T-helper 17 cell (primary cell): ENCODE measurements around the gene RASSF3. TPM values are rescaled to one million over a fixed set of nuclear protein-coding genes. Genes with fewer than 3 reads are reported as not detected.

Experiments used
- ATAC-seq: fragments of 150-1000 bp; cut with Tn5 transposase; 2 replicates; pipeline ENCODE4 v1.10.0; 2021; ENCODE audit warnings: mild to moderate bottlenecking, moderate library complexity
- DNase-seq, 3 donors: peaks; one replicate each; pipeline versions ENCODE4 v3.0.0 to v3.0.0-alpha.2; 2020 to 2021
- H3K9me3 ChIP-seq: one replicate; pipeline ENCODE4 v1.7.0; 2013; ENCODE audit warnings: low read length, mild to moderate bottlenecking; ENCODE audit not compliant: control insufficient read depth, poor library complexity, severe bottlenecking
- H3K27ac Mint-ChIP-seq: one replicate; pipeline ENCODE4 v1.8.0; 2022; ENCODE audit warnings: mild to moderate bottlenecking, moderate library complexity, mixed read lengths
- H3K27me3 Mint-ChIP-seq: one replicate; pipeline ENCODE4 v1.8.0; 2022; ENCODE audit warnings: mixed read lengths
- H3K36me3 Mint-ChIP-seq: one replicate; pipeline ENCODE4 v1.8.0; 2022; ENCODE audit warnings: low read depth, mixed read lengths
- H3K4me1 Mint-ChIP-seq: one replicate; pipeline ENCODE4 v1.8.0; 2022; ENCODE audit warnings: mild to moderate bottlenecking, mixed read lengths
- H3K4me3 Mint-ChIP-seq: one replicate; pipeline ENCODE4 v1.8.0; 2022; ENCODE audit warnings: mild to moderate bottlenecking, moderate library complexity, mixed read lengths
- total RNA-seq, 4 donors: library from RNA in 2 of 4; stranded (reverse) in 2 of 4; gene quantifications; one replicate each; pipeline ENCODE4 v1.2.3 and lab custom pipeline; 2022 to 2026

Gene RASSF3
- total RNA-seq, 2 donors from 2014 or later: 114 to 116 TPM

DNA sequence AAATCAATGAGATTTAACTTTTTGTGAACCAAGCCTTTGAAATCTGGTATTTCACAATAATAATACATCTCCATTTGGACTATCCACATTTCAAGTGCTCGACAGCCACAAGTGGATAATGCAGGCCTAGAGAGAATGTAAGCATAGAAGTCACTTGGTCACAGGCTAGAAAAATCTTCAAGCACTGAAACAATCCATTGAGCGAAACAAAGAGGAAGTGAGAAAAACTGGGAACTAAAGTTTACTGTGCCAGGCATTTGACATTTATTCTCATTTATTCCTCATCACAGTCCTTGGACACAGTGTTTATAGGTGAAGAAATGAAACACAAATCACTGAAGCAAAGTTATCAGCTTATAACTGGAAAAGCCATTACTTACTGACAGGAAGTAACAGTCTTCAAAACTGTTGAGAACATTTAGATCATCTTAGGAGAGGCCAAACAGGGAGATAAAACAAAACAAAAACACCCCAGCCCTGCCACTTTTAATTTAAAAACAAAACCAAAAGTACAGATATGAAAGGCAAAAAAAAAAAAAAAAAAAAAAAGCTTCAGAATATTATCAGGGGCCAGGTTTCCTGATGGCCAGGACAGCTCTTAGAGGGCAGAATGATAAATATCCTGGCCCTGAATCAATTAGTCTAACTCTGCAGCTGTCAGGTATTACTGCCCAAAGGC lies 119.8 kb downstream of the RASSF3 start:
- DNase-seq (no peak), ATAC-seq (peak; percentile 33)
- no peaks in the 10 kb centered on the region for H3K9me3 ChIP-seq
- H3K4me3 Mint-ChIP-seq: peak overlapping the region; percentile 28
- peaks cover 3% of the 10 kb centered on the region for H3K36me3 Mint-ChIP-seq
- H3K27ac Mint-ChIP-seq: peak overlapping the region; percentile 90
- H3K27me3 Mint-ChIP-seq: no peaks in the 10 kb centered on the region
- peaks cover 14% of the 10 kb centered on the region for H3K4me1 Mint-ChIP-seq

DNA sequence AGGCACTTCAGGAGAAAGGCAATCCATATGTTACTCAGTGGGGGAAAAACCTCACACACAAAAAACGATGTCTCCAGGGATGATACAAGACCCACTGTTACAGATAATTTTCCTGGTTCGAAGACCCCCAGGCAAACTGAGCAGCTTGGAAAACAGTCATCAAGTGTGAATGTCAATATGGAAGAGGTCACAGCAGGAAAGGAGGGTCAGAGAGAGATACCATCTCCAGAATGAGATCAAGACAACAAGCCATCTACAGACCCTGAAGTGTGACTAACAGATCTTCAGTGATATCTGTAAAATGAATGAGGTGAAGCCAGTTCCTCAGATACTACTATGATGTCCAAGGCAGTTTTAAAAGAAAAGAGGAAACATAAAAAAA lies 120.3 kb downstream of the RASSF3 start:
- no peaks in the 10 kb centered on the region for H3K27me3 Mint-ChIP-seq
- H3K4me3 Mint-ChIP-seq: peak overlapping the region; percentile 28
- H3K9me3 ChIP-seq: no peaks in the 10 kb centered on the region
- ATAC-seq (peak; percentile 10), DNase-seq (no peak)
- H3K27ac Mint-ChIP-seq: peak overlapping the region; percentile 90
- peaks cover 3% of the 10 kb centered on the region for H3K36me3 Mint-ChIP-seq
- peaks cover 14% of the 10 kb centered on the region for H3K4me1 Mint-ChIP-seq

DNA sequence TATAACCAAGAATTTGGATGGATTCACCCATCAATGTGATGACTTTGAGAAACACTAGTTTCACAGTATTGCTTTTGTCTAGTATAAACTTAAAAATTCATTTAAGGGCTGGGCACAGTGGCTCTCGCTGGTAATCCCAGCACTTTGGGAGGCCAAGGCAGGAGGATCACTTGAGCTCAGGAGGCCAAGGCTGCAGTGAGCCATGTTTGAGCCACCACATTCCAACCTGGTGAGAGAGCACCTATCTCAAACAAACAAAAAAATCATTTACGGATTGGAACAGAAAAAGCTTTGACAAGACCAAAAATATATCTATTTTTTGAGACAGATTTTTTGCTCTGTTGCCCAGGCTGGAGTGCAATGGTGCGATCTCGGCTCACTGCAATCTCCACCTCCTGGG lies 121.4 kb downstream of the RASSF3 start:
- Mint-ChIP-seq H3K27ac (peak overlapping the region; percentile 90), H3K36me3 (peaks cover 5% of the 10 kb centered on the region), H3K4me1 (peaks cover 14% of the 10 kb centered on the region), H3K27me3 (no peaks in the 10 kb centered on the region), H3K4me3 (no peak overlapping the region)
- no peak for DNase-seq
- ATAC-seq: no peak
- H3K9me3 ChIP-seq: no peaks in the 10 kb centered on the region

DNA sequence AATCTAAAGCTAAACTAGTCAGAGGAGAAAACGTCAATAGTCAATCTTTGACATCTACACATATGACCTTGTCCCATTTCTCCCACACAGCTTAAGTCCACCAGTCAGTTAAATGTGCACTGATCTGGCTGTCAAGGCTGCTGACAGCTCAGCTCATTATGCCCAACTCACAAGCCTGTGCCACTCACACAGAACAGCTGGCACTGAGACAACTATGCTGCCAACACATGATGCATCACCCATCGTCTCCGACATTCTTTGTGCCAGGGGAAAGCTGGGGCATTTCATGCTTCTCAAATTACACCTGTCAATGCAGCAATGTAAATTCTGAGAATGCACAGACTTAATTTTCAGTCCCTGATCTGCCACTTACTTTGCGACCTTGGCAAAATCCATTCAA lies 123.6 kb downstream of the RASSF3 start:
- H3K4me1 Mint-ChIP-seq: peaks cover 25% of the 10 kb centered on the region
- ATAC-seq (no peak), DNase-seq (no peak)
- H3K9me3 ChIP-seq: no peaks in the 10 kb centered on the region
- H3K36me3 Mint-ChIP-seq: peaks cover 4% of the 10 kb centered on the region
- no peaks in the 10 kb centered on the region for H3K27me3 Mint-ChIP-seq
- H3K4me3 Mint-ChIP-seq: no peak overlapping the region
- H3K27ac Mint-ChIP-seq: no peak overlapping the region

DNA sequence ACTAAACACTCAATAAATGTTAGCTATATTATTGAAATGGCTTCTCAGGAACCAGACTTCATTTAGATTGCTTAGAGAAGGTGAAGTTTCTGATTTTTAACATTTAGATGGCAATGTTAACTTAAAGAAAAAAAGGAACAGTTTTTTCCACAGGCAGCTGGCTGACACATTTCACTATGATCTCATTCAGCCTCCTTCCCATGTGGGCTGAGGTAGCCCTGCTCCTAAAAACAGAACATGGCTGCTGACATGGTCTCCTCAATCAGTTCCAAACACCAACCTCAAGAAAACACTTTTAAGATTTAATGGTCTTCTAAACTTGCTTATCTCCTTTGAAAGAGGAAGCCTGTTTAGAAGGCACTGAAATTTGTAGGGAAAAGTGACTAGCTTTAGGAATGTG lies 125.1 kb downstream of the RASSF3 start:
- H3K4me1 Mint-ChIP-seq: peaks cover 20% of the 10 kb centered on the region
- no peak overlapping the region for H3K27ac Mint-ChIP-seq
- no peaks in the 10 kb centered on the region for H3K27me3 Mint-ChIP-seq
- no peak overlapping the region for H3K4me3 Mint-ChIP-seq
- H3K9me3 ChIP-seq: no peaks in the 10 kb centered on the region
- peaks cover 12% of the 10 kb centered on the region for H3K36me3 Mint-ChIP-seq
- ATAC-seq (no peak), DNase-seq (no peak)

DNA sequence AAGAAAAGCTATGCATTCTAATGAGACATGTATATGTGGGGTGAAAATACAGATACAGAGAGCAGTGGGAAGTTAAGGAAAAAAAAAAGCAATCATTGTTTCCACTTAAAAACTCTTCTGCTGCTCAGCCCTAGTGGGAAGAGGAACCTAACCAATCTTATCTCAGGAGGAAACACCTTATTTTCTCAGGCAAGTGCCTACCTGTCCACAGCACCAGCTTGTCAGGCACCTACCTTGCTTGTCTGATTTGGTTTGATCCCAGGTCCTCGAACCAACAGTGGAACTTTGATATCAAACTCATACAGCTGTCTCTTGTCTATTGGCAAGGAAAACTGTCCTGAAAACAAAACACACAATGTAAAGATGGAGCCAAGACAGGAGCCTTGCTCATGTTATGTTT lies 126.5 kb downstream of the RASSF3 start:
- H3K27me3 Mint-ChIP-seq: no peaks in the 10 kb centered on the region
- ATAC-seq: no peak
- H3K4me3 Mint-ChIP-seq: no peak overlapping the region
- peak overlapping the region; percentile 84 for H3K27ac Mint-ChIP-seq
- no peaks in the 10 kb centered on the region for H3K9me3 ChIP-seq
- DNase-seq: no peak
- H3K36me3 Mint-ChIP-seq: peaks cover 12% of the 10 kb centered on the region
- peaks cover 15% of the 10 kb centered on the region for H3K4me1 Mint-ChIP-seq

DNA sequence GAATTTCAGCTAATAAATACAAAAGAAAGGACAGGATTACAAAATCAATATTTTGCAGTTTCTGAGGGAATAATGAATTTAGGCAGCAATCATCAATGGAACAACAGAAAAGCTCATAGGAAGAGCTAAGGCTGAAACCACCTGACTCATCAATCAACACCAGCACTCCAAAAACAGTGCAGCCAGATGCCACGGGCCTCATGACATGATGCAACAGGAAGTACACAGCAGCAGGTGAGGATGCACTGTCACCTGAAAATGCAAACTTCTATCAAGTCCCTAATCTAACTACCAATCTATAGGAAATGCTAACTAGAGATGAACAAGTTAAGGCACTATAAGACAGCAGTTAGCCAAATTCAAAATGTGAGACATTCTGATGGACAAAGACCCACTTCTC lies 127.2 kb downstream of the RASSF3 start:
- H3K36me3 Mint-ChIP-seq: peaks cover 12% of the 10 kb centered on the region
- H3K27me3 Mint-ChIP-seq: no peaks in the 10 kb centered on the region
- ATAC-seq (peak; percentile 83), DNase-seq (no peak)
- H3K4me3 Mint-ChIP-seq: no peak overlapping the region
- H3K9me3 ChIP-seq: no peaks in the 10 kb centered on the region
- peak overlapping the region; percentile 84 for H3K27ac Mint-ChIP-seq
- H3K4me1 Mint-ChIP-seq: peaks cover 15% of the 10 kb centered on the region

DNA sequence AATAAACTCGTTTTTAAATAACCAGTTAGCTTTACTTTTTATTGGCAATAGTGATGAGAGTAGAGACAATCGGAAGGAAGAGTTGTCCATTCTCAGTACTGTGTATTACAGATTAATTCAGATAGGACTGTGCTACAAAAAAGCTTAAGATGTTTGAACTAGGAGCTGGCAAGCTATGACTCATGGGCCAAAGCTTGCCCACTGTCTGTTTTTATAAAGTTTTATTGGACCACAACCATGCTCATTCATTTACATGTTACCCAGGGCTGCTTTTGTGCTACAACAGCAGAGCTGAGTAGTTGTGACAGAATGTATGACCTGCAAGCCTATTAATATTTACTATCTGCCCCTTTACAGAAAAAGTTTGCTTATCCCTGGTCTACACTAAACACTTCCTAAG lies 129.5 kb downstream of the RASSF3 start:
- Mint-ChIP-seq H3K27me3 (no peaks in the 10 kb centered on the region), H3K36me3 (peaks cover 16% of the 10 kb centered on the region), H3K27ac (peak overlapping the region; percentile 45), H3K4me1 (peaks cover 13% of the 10 kb centered on the region), H3K4me3 (no peak overlapping the region)
- H3K9me3 ChIP-seq: no peaks in the 10 kb centered on the region
- DNase-seq: no peak
- no peak for ATAC-seq

DNA sequence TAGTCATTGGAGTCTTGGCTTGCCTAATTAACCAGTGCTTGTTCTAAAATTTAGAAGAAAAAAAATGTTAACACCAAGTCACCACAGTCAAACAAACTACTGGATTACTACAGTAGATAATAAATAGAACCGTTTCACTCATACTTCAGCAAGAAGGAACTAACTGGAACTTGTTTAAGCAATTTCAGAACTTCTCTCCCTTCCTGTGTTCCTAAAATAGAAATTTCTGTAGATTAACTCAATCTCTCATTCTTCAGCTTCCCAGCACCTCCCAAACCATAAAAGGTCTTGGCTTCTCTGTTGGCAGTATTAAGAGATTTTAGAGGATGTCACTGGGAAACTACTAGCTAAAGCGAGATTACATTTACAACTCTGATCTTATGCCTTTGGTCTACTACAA lies 130.4 kb downstream of the RASSF3 start:
- Mint-ChIP-seq H3K36me3 (peaks cover 16% of the 10 kb centered on the region), H3K4me1 (peaks cover 13% of the 10 kb centered on the region), H3K27me3 (no peaks in the 10 kb centered on the region), H3K27ac (peak overlapping the region; percentile 34), H3K4me3 (no peak overlapping the region)
- ATAC-seq (no peak), DNase-seq (no peak)
- no peaks in the 10 kb centered on the region for H3K9me3 ChIP-seq

DNA sequence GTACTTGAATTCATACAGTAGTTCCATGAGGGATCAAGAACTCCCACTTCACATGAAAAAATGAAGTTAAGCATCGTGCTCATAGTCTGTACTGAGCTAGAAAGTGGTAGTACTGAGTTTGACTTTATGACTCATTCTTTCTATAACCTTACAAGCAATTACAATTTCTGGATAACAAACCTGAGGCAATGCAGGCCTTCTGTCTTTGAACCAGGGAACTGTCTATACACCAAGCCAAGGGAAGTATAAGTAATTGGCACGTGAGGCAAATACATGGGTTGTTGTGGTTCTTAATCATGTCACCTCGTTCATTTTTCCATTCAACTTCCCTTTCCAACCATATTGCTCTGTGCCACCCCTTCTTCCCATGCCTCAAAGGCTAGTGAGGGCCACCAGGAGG lies 132.1 kb downstream of the RASSF3 start:
- no peaks in the 10 kb centered on the region for H3K27me3 Mint-ChIP-seq
- no peak overlapping the region for H3K4me3 Mint-ChIP-seq
- no peak for DNase-seq
- H3K4me1 Mint-ChIP-seq: peaks cover 10% of the 10 kb centered on the region
- H3K9me3 ChIP-seq: no peaks in the 10 kb centered on the region
- ATAC-seq: no peak
- peaks cover 13% of the 10 kb centered on the region for H3K36me3 Mint-ChIP-seq
- no peak overlapping the region for H3K27ac Mint-ChIP-seq

DNA sequence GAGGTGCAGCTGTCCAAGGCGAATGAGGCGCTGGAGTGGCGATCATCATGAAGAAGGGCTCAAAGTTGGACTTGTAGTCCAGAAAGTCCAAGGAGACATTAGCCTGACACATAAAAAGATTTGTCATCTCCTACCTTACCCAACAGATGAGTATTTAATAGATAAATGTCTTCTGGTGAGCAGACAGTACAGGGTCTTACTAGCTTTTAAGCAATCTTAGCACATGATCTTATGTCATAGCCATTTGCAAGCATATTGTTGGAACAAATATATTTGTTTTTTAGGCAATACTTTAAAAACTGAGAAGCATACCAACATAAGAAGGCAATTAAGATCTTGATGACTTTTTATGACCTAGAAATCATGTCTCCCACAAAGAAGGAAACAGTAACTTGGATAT lies 132.9 kb downstream of the RASSF3 start:
- no peaks in the 10 kb centered on the region for H3K27me3 Mint-ChIP-seq
- DNase-seq (no peak), ATAC-seq (no peak)
- no peak overlapping the region for H3K27ac Mint-ChIP-seq
- no peaks in the 10 kb centered on the region for H3K9me3 ChIP-seq
- H3K36me3 Mint-ChIP-seq: peaks cover 13% of the 10 kb centered on the region
- H3K4me1 Mint-ChIP-seq: peaks cover 5% of the 10 kb centered on the region
- no peak overlapping the region for H3K4me3 Mint-ChIP-seq

DNA sequence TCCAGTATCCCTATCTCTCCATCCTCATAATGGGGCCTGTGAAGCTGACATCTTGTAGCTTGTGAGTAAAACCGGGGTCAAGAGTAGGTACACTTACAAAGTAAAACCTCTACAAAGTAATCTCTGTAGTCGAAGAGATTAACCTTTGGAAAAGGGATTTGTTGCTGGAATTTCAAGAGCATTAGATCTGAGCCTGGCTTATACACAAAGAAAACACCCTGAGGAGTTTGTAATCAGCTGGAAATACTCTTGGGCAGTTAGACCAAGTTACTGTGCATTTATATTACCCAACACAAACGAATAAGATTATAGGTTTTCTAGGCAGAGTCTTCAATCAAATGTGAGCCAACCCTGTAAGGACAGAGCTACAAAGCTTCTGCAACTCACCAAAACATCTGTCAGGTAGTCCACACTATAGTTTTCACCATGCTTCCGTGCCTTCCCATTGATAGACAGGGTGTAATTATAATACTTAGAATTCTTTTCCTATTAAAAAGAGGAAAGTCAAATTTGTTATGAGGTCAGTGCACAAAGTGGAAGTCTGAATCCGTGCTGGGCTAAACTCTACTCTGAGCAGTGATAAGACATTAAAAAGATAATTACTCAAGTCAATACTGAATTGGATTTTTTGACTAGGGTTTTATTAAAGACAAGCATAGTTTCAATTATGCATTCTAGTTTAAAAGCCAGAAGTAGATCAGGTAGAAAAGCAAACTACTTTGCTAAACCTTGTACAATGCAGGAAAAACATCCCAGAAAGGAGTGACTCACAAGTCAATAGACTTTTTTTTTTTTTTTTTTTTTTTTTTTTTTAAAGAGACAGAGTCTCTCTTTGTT lies 134.3 kb downstream of the RASSF3 start:
- Mint-ChIP-seq H3K36me3 (peaks cover 8% of the 10 kb centered on the region), H3K27ac (no peak overlapping the region), H3K4me1 (no peaks in the 10 kb centered on the region), H3K27me3 (no peaks in the 10 kb centered on the region), H3K4me3 (no peak overlapping the region)
- DNase-seq (no peak), ATAC-seq (no peak)
- no peaks in the 10 kb centered on the region for H3K9me3 ChIP-seq

DNA sequence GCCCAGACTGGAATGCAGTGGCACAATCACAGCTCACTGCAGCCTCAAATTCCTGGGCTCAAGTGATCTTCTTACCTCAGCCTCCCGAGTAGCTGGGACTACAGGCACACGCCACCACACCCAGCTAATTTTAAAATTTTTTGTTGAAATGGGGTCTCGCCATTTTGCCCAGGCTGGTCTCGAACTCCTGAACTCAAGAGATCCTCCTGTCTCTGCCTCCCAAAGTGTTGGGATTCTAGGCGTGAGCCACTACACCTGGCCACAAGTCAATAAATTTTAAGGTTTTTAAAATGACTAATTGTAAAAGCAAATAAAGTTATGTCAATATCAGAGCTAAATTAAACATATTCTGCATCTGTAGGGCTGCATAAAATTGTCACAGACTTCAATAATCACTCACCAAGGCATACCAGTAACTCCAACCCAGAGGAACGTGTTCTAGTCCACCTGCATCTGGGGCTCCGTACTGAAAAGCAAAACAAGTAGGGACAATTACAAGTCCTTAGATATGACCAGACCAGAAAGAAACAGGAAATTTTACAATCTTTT lies 135.0 kb downstream of the RASSF3 start:
- H3K4me3 Mint-ChIP-seq: no peak overlapping the region
- no peaks in the 10 kb centered on the region for H3K4me1 Mint-ChIP-seq
- no peak overlapping the region for H3K27ac Mint-ChIP-seq
- H3K27me3 Mint-ChIP-seq: no peaks in the 10 kb centered on the region
- no peak for DNase-seq
- no peak for ATAC-seq
- peaks cover 6% of the 10 kb centered on the region for H3K36me3 Mint-ChIP-seq
- H3K9me3 ChIP-seq: no peaks in the 10 kb centered on the region
